ENCODE measurements around the gene AVPR2. TPM values are rescaled to one million over a fixed set of nuclear protein-coding genes. Genes with fewer than 3 reads are reported as not detected.
A peak's percentile ranks its signal among the peaks of the same experiment; 100 is the strongest.

Gene AVPR2
- total RNA-seq, 4 donors from 2014 or later, result 1.1 to 2.8 (median 2.6) TPM; not detected in 1

GRCh38 chrX:153951683-153952372 lies 47.4 kb downstream of the AVPR2 start:
- Histone ChIP-seq H3K27ac (no peak overlapping the region), H3K4me3 (replicated peaks in 1 of 3) (no peak overlapping the region), H3K9me3 (no peaks in the 10 kb centered on the region), H3K4me1 (no peaks in the 10 kb centered on the region), H3K36me3 (peaks cover 53 to 69% of the 10 kb centered on the region in 2 donors), H3K27me3 (no peaks in the 10 kb centered on the region)
- TF ChIP-seq POLR2A (IDR thresholded peaks at IDR 0.05), result no peak
- TF ChIP-seq, protein P1, sequence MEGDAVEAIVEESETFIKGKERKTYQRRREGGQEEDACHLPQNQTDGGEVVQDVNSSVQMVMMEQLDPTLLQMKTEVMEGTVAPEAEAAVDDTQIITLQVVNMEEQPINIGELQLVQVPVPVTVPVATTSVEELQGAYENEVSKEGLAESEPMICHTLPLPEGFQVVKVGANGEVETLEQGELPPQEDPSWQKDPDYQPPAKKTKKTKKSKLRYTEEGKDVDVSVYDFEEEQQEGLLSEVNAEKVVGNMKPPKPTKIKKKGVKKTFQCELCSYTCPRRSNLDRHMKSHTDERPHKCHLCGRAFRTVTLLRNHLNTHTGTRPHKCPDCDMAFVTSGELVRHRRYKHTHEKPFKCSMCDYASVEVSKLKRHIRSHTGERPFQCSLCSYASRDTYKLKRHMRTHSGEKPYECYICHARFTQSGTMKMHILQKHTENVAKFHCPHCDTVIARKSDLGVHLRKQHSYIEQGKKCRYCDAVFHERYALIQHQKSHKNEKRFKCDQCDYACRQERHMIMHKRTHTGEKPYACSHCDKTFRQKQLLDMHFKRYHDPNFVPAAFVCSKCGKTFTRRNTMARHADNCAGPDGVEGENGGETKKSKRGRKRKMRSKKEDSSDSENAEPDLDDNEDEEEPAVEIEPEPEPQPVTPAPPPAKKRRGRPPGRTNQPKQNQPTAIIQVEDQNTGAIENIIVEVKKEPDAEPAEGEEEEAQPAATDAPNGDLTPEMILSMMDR (IDR thresholded peaks at IDR 0.05), result no peak
- 100% methylated on average over 2 of the region's 28 CpGs; no CpG with 5 or more reads in 1 of the 2 donors for WGBS, 2 donors
- DNase-seq, result no peak
- intact Hi-C loops (cut with DNase I), result loop anchor here (5.0 to 10.0 kb wide), 2 partner anchors 185 to 417 kb away; no protein-coding TSS in a partner anchor

DNA sequence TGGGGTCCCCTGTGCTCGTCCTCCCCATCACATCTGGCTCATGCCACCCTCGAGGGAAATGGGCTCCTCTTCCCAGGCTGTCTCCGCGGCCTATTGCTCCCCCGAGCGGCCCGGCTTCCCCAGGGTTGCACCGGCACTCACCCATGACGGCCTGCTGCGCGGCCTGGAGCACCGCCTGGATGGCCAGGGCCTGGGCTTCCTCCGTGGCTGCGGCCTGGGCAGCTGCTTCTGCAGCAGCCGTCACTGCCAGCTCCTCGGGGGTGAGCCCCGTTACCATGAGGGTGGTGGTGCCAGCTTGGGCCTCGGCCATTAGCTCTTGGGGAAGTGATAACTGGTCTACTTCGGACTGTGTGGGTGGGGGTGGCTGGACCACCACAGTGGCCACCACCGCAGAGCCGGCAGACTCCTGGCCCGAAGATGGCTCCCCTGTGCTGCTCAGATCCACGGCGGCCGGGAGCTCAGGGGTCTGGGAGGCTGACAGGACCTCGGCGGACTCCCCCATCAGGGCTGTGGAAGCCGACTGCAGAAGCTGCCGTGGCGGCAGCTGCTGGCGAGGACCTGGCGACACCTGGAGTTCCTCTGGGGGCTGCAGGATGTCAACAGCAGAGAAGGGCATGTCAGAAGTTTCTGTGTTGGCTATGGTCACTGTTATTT lies 48.0 kb downstream of the AVPR2 start:
- no peak overlapping the region for H3K27ac ChIP-seq
- no peaks in the 10 kb centered on the region for H3K4me1 ChIP-seq
- TF ChIP-seq, protein P1 (IDR thresholded peaks at IDR 0.05), result no peak
- no peak for TF ChIP-seq POLR2A (IDR thresholded peaks at IDR 0.05)
- H3K36me3 ChIP-seq, result peaks cover 59 to 76% of the 10 kb centered on the region in 2 donors
- no peaks in the 10 kb centered on the region for H3K9me3 ChIP-seq
- H3K4me3 ChIP-seq (replicated peaks in 1 of 3), result no peak overlapping the region
- no peaks in the 10 kb centered on the region for H3K27me3 ChIP-seq
- intact Hi-C loops (cut with DNase I), result loop anchor here (5.0 to 10.0 kb wide), 2 partner anchors 185 to 418 kb away; no protein-coding TSS in a partner anchor
- no CpG with 5 or more reads among the region's 32 CpGs for WGBS, 2 donors
- DNase-seq, result no peak

DNA sequence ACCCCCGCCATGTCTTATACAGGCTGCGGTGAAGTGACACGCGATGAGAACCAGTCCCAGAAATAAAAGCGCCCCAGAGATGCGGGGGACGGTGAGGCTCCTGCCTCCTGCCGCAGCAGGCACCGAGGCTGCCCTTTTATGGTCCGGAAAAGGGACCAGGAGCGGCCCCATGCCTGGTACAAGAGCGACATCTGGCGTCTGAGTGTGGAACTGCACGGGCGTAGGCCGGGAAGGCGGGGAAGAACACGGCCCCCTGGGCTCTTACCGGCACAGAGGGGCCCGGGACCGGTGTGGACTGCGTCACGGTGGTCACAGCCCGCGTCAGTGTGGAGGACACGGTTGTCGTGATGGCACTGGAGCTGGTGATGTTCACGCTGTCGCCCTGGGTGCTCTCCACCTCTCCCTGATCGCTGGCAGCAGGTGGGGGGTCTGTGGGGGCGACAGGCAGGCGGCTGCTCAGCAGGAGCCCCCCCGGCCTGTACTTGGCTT lies 48.9 kb downstream of the AVPR2 start:
- TF ChIP-seq, protein P1 (IDR thresholded peaks at IDR 0.05), result peak; percentile 77 to 99 (median 87)
- no peak for TF ChIP-seq POLR2A (IDR thresholded peaks at IDR 0.05)
- DNase-seq, result peak; percentile 39 to 50
- WGBS, 2 donors, result 42% methylated on average over 7 of the region's 33 CpGs; no CpG with 5 or more reads in 1 of the 2 donors
- Histone ChIP-seq H3K4me1 (no peaks in the 10 kb centered on the region), H3K27ac (no peak overlapping the region), H3K9me3 (no peaks in the 10 kb centered on the region), H3K36me3 (peaks cover 68 to 83% of the 10 kb centered on the region in 2 donors), H3K4me3 (replicated peaks in 1 of 3) (no peak overlapping the region), H3K27me3 (no peaks in the 10 kb centered on the region)
- intact Hi-C loops (cut with DNase I), result loop anchor here (5.0 to 10.0 kb wide), 2 partner anchors 186 to 419 kb away; no protein-coding TSS in a partner anchor

DNA sequence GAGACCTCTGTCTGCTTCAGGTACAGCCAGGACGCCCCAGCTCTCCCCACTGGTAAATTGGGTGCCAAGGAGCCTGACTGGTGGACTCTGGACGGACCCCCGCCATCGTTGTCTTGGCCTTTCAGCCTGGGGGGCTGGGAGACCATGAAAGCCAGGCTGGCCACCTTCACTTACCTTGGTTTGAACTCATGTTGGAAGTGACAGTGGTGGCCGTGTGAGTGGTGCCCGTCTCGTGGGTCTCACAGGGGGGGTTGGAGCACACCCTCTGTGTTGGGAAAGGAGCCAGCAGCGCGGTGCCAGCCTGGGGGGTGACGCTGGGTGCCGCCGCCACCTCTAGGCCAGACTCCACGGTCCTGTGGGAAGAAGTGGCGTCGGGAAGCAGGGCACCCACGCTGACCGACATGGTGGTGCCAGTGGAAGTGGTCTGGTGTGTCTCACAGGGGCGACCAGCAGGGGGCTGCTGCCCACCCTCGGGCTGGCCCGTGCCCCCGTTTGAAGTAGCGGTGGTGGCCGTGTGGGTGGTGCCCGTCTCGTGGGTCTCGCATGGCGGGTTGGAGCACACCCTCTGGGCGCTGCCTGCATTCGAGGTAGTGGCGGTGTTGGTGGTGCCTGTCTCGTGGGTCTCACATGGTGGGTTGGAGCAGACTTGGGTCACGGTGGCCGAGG lies 49.6 kb downstream of the AVPR2 start:
- Histone ChIP-seq H3K4me1 (no peaks in the 10 kb centered on the region), H3K9me3 (no peaks in the 10 kb centered on the region), H3K27ac (no peak overlapping the region), H3K36me3 (peaks cover 74 to 90% of the 10 kb centered on the region in 2 donors), H3K4me3 (replicated peaks in 1 of 3) (no peak overlapping the region), H3K27me3 (no peaks in the 10 kb centered on the region)
- intact Hi-C loops (cut with DNase I), result loop anchor here (5.0 to 10.0 kb wide), 2 partner anchors 187 to 419 kb away; no protein-coding TSS in a partner anchor
- DNase-seq, result no peak
- WGBS, 2 donors, result 85% methylated on average over 11 of the region's 33 CpGs; no CpG with 5 or more reads in 1 of the 2 donors
- TF ChIP-seq, protein P1 (IDR thresholded peaks at IDR 0.05), result no peak
- TF ChIP-seq POLR2A (IDR thresholded peaks at IDR 0.05), result no peak
